Urothelium cell line (cell line): ENCODE data around the gene ZSWIM1.
A peak's percentile ranks its signal among the peaks of the same experiment; 100 is the strongest.
"Not testable (repeated sequence)": the region's sequence is repeated elsewhere in the genome, so short reads cannot be mapped to it uniquely, and the experiment has no call there.

Experiments
- DNase-seq: peaks from one replicate; pipeline ENCODE4 v3.0.0; 2011; ENCODE audit warnings: low spot score, mixed read lengths
- FAIRE-seq: peaks from 2 replicates; lab custom pipeline; 2011; peaks lifted over from hg19 to GRCh38; lab: Jason Lieb, UNC

ZSWIM1 gene

GRCh38 chr20:45887346-45887715 is 6.3 kb downstream of the ZSWIM1 start, which contains the start of gene SPATA25:
Gene SPATA25, minus strand, starts transcription at chr20:45887622. Its CDS starts 32 bp downstream, at chr20:45887590.
- DNase-seq: no peak
- no peak for FAIRE-seq

- no peak for DNase-seq
- no peak for FAIRE-seq
Observed at GRCh38 chr20:45888681-45889080, 7.7 kb downstream of the ZSWIM1 start.

GRCh38 chr20:45890077-45890984 is 9.3 kb downstream of the ZSWIM1 start:
- DNase-seq (peak; percentile 79), FAIRE-seq (no peak)

GRCh38 chr20:45890985-45891983 is 10.3 kb downstream of the ZSWIM1 start, which contains the start of the genes CTSA and NEURL2:
Gene CTSA, plus strand, starts transcription at chr20:45891335. Its CDS starts 234 bp downstream, at chr20:45891569.
Gene NEURL2, minus strand, starts transcription at chr20:45891208. Its CDS starts 217 bp downstream, at chr20:45890991.
- DNase-seq: peak; percentile 96
- FAIRE-seq: no peak

- FAIRE-seq: no peak
- DNase-seq: peak; percentile 63
Observed at GRCh38 chr20:45892049-45892825, 11.2 kb downstream of the ZSWIM1 start.

- DNase-seq (no peak), FAIRE-seq (no peak)
Observed at GRCh38 chr20:45892828-45893500, 11.9 kb downstream of the ZSWIM1 start.

- no peak for FAIRE-seq
- DNase-seq: no peak
Observed at GRCh38 chr20:45893831-45894230, 12.8 kb downstream of the ZSWIM1 start.

GRCh38 chr20:45894797-45895196 is 13.8 kb downstream of the ZSWIM1 start:
- DNase-seq: no peak
- FAIRE-seq: no peak

- FAIRE-seq (no peak), DNase-seq (no peak)
Observed at GRCh38 chr20:45896641-45897161, 15.7 kb downstream of the ZSWIM1 start.

GRCh38 chr20:45897289-45897688 is 16.3 kb downstream of the ZSWIM1 start:
- no peak for DNase-seq
- no peak for FAIRE-seq

- FAIRE-seq (no peak), DNase-seq (no peak)
Observed at GRCh38 chr20:45897692-45898091, 16.7 kb downstream of the ZSWIM1 start.

GRCh38 chr20:45898285-45898684 is 17.3 kb downstream of the ZSWIM1 start:
- no peak for FAIRE-seq
- DNase-seq: no peak

GRCh38 chr20:45899046-45899835 is 18.2 kb downstream of the ZSWIM1 start:
- FAIRE-seq: no peak
- no peak for DNase-seq

GRCh38 chr20:45901332-45901731 is 20.3 kb downstream of the ZSWIM1 start:
- not testable (repeated sequence) for FAIRE-seq, DNase-seq

- DNase-seq (no peak), FAIRE-seq (no peak)
Observed at GRCh38 chr20:45902199-45902701, 21.2 kb downstream of the ZSWIM1 start.

- no peak for DNase-seq
- FAIRE-seq: no peak
Observed at GRCh38 chr20:45904583-45905504, 23.8 kb downstream of the ZSWIM1 start.

GRCh38 chr20:45905505-45906079 is 24.6 kb downstream of the ZSWIM1 start:
- FAIRE-seq (no peak), DNase-seq (peak; percentile 78)
